ENCODE data around the gene VSIG8.

Gene VSIG8

GRCh38 chr1:159882527-159882862 lies 20.0 kb upstream of the VSIG8 start:
- no peak for DNase-seq

GRCh38 chr1:159881622-159882526 lies 19.4 kb upstream of the VSIG8 start:
- DNase-seq, result peak; percentile 67

GRCh38 chr1:159880430-159880829 lies 18.0 kb upstream of the VSIG8 start:
- no peak for DNase-seq

GRCh38 chr1:159879977-159880376 lies 17.5 kb upstream of the VSIG8 start:
- DNase-seq, result no peak

GRCh38 chr1:159879136-159879535 lies 16.7 kb upstream of the VSIG8 start:
- DNase-seq, result no peak

- DNase-seq, result no peak
Measured at GRCh38 chr1:159877695-159878444, 15.4 kb upstream of the VSIG8 start.

- DNase-seq, result no peak
Measured at GRCh38 chr1:159873530-159874143, 11.2 kb upstream of the VSIG8 start.

- DNase-seq, result no peak
Measured at GRCh38 chr1:159872891-159873290, 10.4 kb upstream of the VSIG8 start.

GRCh38 chr1:159870704-159871103 lies 8.2 kb upstream of the VSIG8 start:
- DNase-seq, result no peak

- DNase-seq, result no peak
Measured at GRCh38 chr1:159869607-159870006, 7.2 kb upstream of the VSIG8 start.

- DNase-seq, result no peak
Measured at GRCh38 chr1:159869173-159869572, 6.7 kb upstream of the VSIG8 start.

GRCh38 chr1:159868766-159869165 lies 6.3 kb upstream of the VSIG8 start:
- no peak for DNase-seq

- DNase-seq, result peak; percentile 92
Measured at GRCh38 chr1:159867664-159868026, 5.2 kb upstream of the VSIG8 start.

- DNase-seq, result no peak
Measured at GRCh38 chr1:159866905-159867663, 4.6 kb upstream of the VSIG8 start.

GRCh38 chr1:159866066-159866465 lies 3.6 kb upstream of the VSIG8 start:
- DNase-seq, result no peak

GRCh38 chr1:159864262-159864661 lies 1.8 kb upstream of the VSIG8 start:
- DNase-seq, result no peak

- DNase-seq, result no peak
Measured at GRCh38 chr1:159862031-159862430, 426 bp downstream of the VSIG8 start.

- no peak for DNase-seq
Measured at GRCh38 chr1:159861218-159861617, 1.2 kb downstream of the VSIG8 start.

- no peak for DNase-seq
Measured at GRCh38 chr1:159860456-159860855, 2.0 kb downstream of the VSIG8 start.

- peak; percentile 4 for DNase-seq
Measured at GRCh38 chr1:159859767-159860322, 2.6 kb downstream of the VSIG8 start.

GRCh38 chr1:159857889-159858288 lies 4.6 kb downstream of the VSIG8 start:
- DNase-seq, result no peak

GRCh38 chr1:159856576-159856975 lies 5.9 kb downstream of the VSIG8 start:
- no peak for DNase-seq

- DNase-seq, result no peak
Measured at GRCh38 chr1:159855709-159856108, 6.7 kb downstream of the VSIG8 start.

Measured in NCI-H774 (cell line).